ACC112 (cell line): ENCODE measurements around the gene SLC9A8.
A peak's percentile ranks its signal among the peaks of the same experiment; 100 is the strongest.
"Not testable (repeated sequence)": the region's sequence is repeated elsewhere in the genome, so short reads cannot be mapped to it uniquely, and the experiment has no call there.

Experiments
- H2AFZ ChIP-seq: fragments of 200-600 bp; sonication (generic); one replicate; pipeline ENCODE4 v1.6.0; 2017; ENCODE audit warnings: antibody characterized with exemption, low read length; ENCODE audit not compliant: unreplicated experiment
- H3K27ac ChIP-seq: fragments of 200-600 bp; sonication (generic); 2 replicates; pipeline ENCODE4 v1.5.1; 2014; ENCODE audit warnings: low read depth, mild to moderate bottlenecking, antibody characterized with exemption, low read length, moderate library complexity
- H3K27me3 ChIP-seq: fragments of 200-600 bp; sonication (generic); 2 replicates; pipeline ENCODE4 v1.6.1; 2014; ENCODE audit warnings: mild to moderate bottlenecking, antibody characterized with exemption, low read length, moderate library complexity, mixed read lengths; ENCODE audit not compliant: insufficient read depth
- H3K36me3 ChIP-seq: fragments of 200-600 bp; sonication (generic); 2 replicates; pipeline ENCODE4 v1.6.1; 2016; ENCODE audit warnings: mild to moderate bottlenecking, antibody characterized with exemption, low read length, moderate library complexity, mixed read lengths; ENCODE audit not compliant: insufficient read depth
- H3K4me1 ChIP-seq: fragments of 200-600 bp; sonication (generic); one replicate; pipeline ENCODE4 v1.6.1; 2016; ENCODE audit warnings: low read length, mixed read lengths; ENCODE audit not compliant: insufficient read depth, unreplicated experiment, control insufficient read depth
- H3K4me3 ChIP-seq: fragments of 200-600 bp; sonication (generic); 2 replicates; pipeline ENCODE4 v1.5.1; 2014; ENCODE audit warnings: mild to moderate bottlenecking, low read depth, low read length
- H3K79me2 ChIP-seq: fragments of 200-600 bp; sonication (generic); one replicate; pipeline ENCODE4 v1.6.0; 2016; ENCODE audit warnings: low read length; ENCODE audit not compliant: control insufficient read depth, unreplicated experiment, insufficient read depth

SLC9A8 gene

GRCh38 chr20:49799698-49800097 is 12.9 kb upstream of the SLC9A8 start:
- Histone ChIP-seq H3K27me3 (no peaks in the 10 kb centered on the region), H3K4me3 (no peak overlapping the region), H2AFZ (no peak overlapping the region), H3K36me3 (no peaks in the 10 kb centered on the region), H3K79me2 (no peaks in the 10 kb centered on the region), H3K4me1 (no peaks in the 10 kb centered on the region), H3K27ac (no peak overlapping the region)

- no peak overlapping the region for H2AFZ ChIP-seq
- no peaks in the 10 kb centered on the region for H3K4me1 ChIP-seq
- H3K27me3 ChIP-seq = no peaks in the 10 kb centered on the region
- H3K36me3 ChIP-seq = no peaks in the 10 kb centered on the region
- no peaks in the 10 kb centered on the region for H3K79me2 ChIP-seq
- no peak overlapping the region for H3K4me3 ChIP-seq
- no peak overlapping the region for H3K27ac ChIP-seq
Observed at GRCh38 chr20:49803418-49803817, 9.2 kb upstream of the SLC9A8 start.

- Histone ChIP-seq H3K27ac (no peak overlapping the region), H3K27me3 (no peaks in the 10 kb centered on the region), H2AFZ (no peak overlapping the region), H3K4me3 (no peak overlapping the region), H3K79me2 (no peaks in the 10 kb centered on the region), H3K36me3 (no peaks in the 10 kb centered on the region), H3K4me1 (no peaks in the 10 kb centered on the region)
Observed at GRCh38 chr20:49804364-49804763, 8.3 kb upstream of the SLC9A8 start.

GRCh38 chr20:49805224-49805876 is 7.3 kb upstream of the SLC9A8 start:
- H3K36me3 ChIP-seq, H3K4me3 ChIP-seq, H3K4me1 ChIP-seq, H2AFZ ChIP-seq, H3K27me3 ChIP-seq, H3K79me2 ChIP-seq, H3K27ac ChIP-seq: not testable (repeated sequence)

GRCh38 chr20:49808753-49809152 is 3.9 kb upstream of the SLC9A8 start:
- H3K79me2 ChIP-seq = peaks cover 7% of the 10 kb centered on the region
- no peaks in the 10 kb centered on the region for H3K36me3 ChIP-seq
- H3K27me3 ChIP-seq = no peaks in the 10 kb centered on the region
- no peak overlapping the region for H2AFZ ChIP-seq
- H3K4me3 ChIP-seq = no peak overlapping the region
- H3K4me1 ChIP-seq = peaks cover 12% of the 10 kb centered on the region
- no peak overlapping the region for H3K27ac ChIP-seq

GRCh38 chr20:49809803-49810359 is 2.7 kb upstream of the SLC9A8 start:
- H3K4me1 ChIP-seq = peaks cover 23% of the 10 kb centered on the region
- H3K36me3 ChIP-seq = no peaks in the 10 kb centered on the region
- no peak overlapping the region for H2AFZ ChIP-seq
- no peaks in the 10 kb centered on the region for H3K27me3 ChIP-seq
- H3K79me2 ChIP-seq = peaks cover 16% of the 10 kb centered on the region
- no peak overlapping the region for H3K27ac ChIP-seq
- H3K4me3 ChIP-seq = no peak overlapping the region

- Histone ChIP-seq H2AFZ (no peak overlapping the region), H3K27ac (no peak overlapping the region)
Observed at GRCh38 chr20:49810491-49811190, 2.0 kb upstream of the SLC9A8 start.

GRCh38 chr20:49811825-49812506 is 662 bp upstream of the SLC9A8 start:
- H3K4me3 ChIP-seq = peak overlapping the region; percentile 91
- H3K36me3 ChIP-seq = no peaks in the 10 kb centered on the region
- peaks cover 23% of the 10 kb centered on the region for H3K4me1 ChIP-seq
- peaks cover 16% of the 10 kb centered on the region for H3K79me2 ChIP-seq
- H2AFZ ChIP-seq = peak overlapping the region; percentile 34
- H3K27ac ChIP-seq = peak overlapping the region; percentile 85
- H3K27me3 ChIP-seq = no peaks in the 10 kb centered on the region

More at GRCh38 chr20:49810491-49811190, 2.0 kb upstream of the SLC9A8 start:
- Histone ChIP-seq H3K79me2 (peaks cover 16% of the 10 kb centered on the region), H3K4me3 (no peak overlapping the region), H3K4me1 (peaks cover 23% of the 10 kb centered on the region), H3K27me3 (no peaks in the 10 kb centered on the region), H3K36me3 (no peaks in the 10 kb centered on the region)

- H3K27ac ChIP-seq = peak overlapping the region; percentile 85
- H3K36me3 ChIP-seq = no peaks in the 10 kb centered on the region
- H2AFZ ChIP-seq = no peak overlapping the region
- H3K79me2 ChIP-seq = peaks cover 16% of the 10 kb centered on the region
- peaks cover 23% of the 10 kb centered on the region for H3K4me1 ChIP-seq
- no peaks in the 10 kb centered on the region for H3K27me3 ChIP-seq
- peak overlapping the region; percentile 91 for H3K4me3 ChIP-seq
Observed at GRCh38 chr20:49813305-49813974, 812 bp downstream of the SLC9A8 start.

GRCh38 chr20:49814057-49814694 is 1.5 kb downstream of the SLC9A8 start:
- Histone ChIP-seq H3K27ac (peak overlapping the region; percentile 85; the same call in 1 of the 2 replicates), H3K27me3 (no peaks in the 10 kb centered on the region), H3K4me3 (peak overlapping the region; percentile 91), H3K36me3 (peaks cover 6% of the 10 kb centered on the region), H3K4me1 (peaks cover 23% of the 10 kb centered on the region), H3K79me2 (peaks cover 16% of the 10 kb centered on the region), H2AFZ (no peak overlapping the region)
